Measurements from ENCODE around the gene DPH2. TPM values are rescaled to one million over a fixed set of nuclear protein-coding genes. Genes with fewer than 3 reads are reported as not detected.

DPH2 gene
- total RNA-seq, 2 donors from 2014 or later: 20.5 to 23.0 TPM

- Histone ChIP-seq H3K27ac (peak overlapping the region; percentile 48 to 62), H3K36me3 (peaks cover 24% of the 10 kb centered on the region)
- DNase-seq (ENCODE audit: low spot score): no peak
These were observed 10.7 kb downstream of the DPH2 start for GRCh38 chr1:43980255-43981134.

DNA sequence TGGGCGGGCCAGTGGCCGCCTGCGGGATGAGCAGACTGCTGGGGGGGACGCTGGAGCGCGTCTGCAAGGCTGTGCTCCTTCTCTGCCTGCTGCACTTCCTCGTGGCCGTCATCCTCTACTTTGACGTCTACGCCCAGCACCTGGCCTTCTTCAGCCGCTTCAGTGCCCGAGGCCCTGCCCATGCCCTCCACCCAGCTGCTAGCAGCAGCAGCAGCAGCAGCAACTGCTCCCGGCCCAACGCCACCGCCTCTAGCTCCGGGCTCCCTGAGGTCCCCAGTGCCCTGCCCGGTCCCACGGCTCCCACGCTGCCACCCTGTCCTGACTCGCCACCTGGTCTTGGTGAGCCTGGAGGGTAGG lies 11.3 kb downstream of the DPH2 start:
- DNase-seq (ENCODE audit: low spot score): no peak

More at GRCh38 chr1:43980255-43981134, 10.7 kb downstream of the DPH2 start:
- no peaks in the 10 kb centered on the region for H3K27me3 ChIP-seq
- H3K4me3 ChIP-seq: peak overlapping the region in 1 of 2 donors; percentile 81
- H3K4me1 ChIP-seq: peaks cover 3 to 42% of the 10 kb centered on the region in 2 donors
- TF ChIP-seq, protein P1, sequence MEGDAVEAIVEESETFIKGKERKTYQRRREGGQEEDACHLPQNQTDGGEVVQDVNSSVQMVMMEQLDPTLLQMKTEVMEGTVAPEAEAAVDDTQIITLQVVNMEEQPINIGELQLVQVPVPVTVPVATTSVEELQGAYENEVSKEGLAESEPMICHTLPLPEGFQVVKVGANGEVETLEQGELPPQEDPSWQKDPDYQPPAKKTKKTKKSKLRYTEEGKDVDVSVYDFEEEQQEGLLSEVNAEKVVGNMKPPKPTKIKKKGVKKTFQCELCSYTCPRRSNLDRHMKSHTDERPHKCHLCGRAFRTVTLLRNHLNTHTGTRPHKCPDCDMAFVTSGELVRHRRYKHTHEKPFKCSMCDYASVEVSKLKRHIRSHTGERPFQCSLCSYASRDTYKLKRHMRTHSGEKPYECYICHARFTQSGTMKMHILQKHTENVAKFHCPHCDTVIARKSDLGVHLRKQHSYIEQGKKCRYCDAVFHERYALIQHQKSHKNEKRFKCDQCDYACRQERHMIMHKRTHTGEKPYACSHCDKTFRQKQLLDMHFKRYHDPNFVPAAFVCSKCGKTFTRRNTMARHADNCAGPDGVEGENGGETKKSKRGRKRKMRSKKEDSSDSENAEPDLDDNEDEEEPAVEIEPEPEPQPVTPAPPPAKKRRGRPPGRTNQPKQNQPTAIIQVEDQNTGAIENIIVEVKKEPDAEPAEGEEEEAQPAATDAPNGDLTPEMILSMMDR (IDR thresholded peaks at IDR 0.05): no peak
- H3K9me3 ChIP-seq: no peaks in the 10 kb centered on the region

GRCh38 chr1:43981636-43982035 lies 11.8 kb downstream of the DPH2 start:
- Histone ChIP-seq H3K27me3 (no peaks in the 10 kb centered on the region), H3K9me3 (no peaks in the 10 kb centered on the region), H3K36me3 (peaks cover 21% of the 10 kb centered on the region), H3K4me1 (peaks cover 0 to 30% of the 10 kb centered on the region in 2 donors), H3K4me3 (no peak overlapping the region), H3K27ac (no peak overlapping the region)
- DNase-seq (ENCODE audit: low spot score): no peak
- TF ChIP-seq, protein P1 (IDR thresholded peaks at IDR 0.05): no peak

More for the DNA sequence above, 11.3 kb downstream of the DPH2 start:
- Histone ChIP-seq H3K36me3 (peaks cover 27% of the 10 kb centered on the region), H3K4me1 (peaks cover under 1 to 35% of the 10 kb centered on the region in 2 donors), H3K27ac (no peak overlapping the region), H3K27me3 (no peaks in the 10 kb centered on the region), H3K4me3 (no peak overlapping the region), H3K9me3 (no peaks in the 10 kb centered on the region)
- TF ChIP-seq, protein P1 (IDR thresholded peaks at IDR 0.05): no peak

DNA sequence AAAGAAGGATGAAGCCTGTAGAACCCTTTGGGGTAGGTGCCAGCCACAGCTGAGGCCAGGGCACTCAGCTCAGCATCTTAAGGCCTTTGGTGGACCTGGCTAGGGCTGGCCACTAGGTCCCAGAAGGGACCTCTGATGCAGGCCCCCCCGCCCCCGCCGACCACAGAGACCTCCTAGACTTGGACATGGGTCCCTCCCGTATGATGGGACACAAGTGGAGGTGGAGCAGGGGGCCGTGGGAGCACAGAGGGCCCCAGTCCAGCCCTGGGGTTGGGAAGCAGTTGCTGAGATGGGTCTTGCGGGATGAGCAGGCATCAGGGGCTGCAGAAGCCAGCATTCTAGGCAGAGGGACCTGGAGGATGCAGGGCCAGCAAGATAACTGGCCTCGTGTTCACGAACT lies 12.4 kb downstream of the DPH2 start:
- no peaks in the 10 kb centered on the region for H3K27me3 ChIP-seq
- H3K4me1 ChIP-seq: peaks cover 0 to 24% of the 10 kb centered on the region in 2 donors
- no peak overlapping the region for H3K4me3 ChIP-seq
- DNase-seq (ENCODE audit: low spot score): no peak
- peaks cover 16% of the 10 kb centered on the region for H3K36me3 ChIP-seq
- no peaks in the 10 kb centered on the region for H3K9me3 ChIP-seq
- H3K27ac ChIP-seq: no peak overlapping the region
- TF ChIP-seq, protein P1 (IDR thresholded peaks at IDR 0.05): no peak

- Histone ChIP-seq H3K27ac (no peak overlapping the region), H3K36me3 (peaks cover 11% of the 10 kb centered on the region), H3K4me1 (peaks cover 0 to 22% of the 10 kb centered on the region in 2 donors), H3K27me3 (no peaks in the 10 kb centered on the region), H3K4me3 (no peak overlapping the region), H3K9me3 (no peaks in the 10 kb centered on the region)
- TF ChIP-seq, protein P1 (IDR thresholded peaks at IDR 0.05): no peak
- no peak for DNase-seq (ENCODE audit: low spot score)
These were observed 13.0 kb downstream of the DPH2 start for GRCh38 chr1:43982808-43983207.
